Measurements from ENCODE around the gene VGLL3.

VGLL3 gene

DNA sequence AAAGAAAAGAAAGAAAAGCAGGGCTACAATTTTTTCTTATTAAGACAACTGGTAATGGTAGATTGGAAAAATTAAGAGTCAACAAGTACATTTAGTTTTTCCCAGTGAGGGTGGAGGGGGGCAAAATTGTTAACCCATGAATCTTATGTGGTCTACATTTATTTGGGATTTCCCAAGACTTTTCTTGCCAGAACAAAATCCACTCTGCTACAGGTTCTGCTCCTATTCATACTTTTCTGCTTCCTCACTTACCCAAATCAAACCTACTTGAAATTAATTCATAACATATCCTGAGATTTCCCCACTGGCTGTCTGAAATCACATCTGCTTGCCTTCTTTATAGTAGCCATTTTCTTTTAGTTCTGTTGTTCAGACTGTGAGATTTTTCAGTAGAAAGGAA is 41.1 kb downstream of the VGLL3 start:
- H3K4me3 ChIP-seq, result no peak overlapping the region
- TF ChIP-seq Cebpa-rat (IDR thresholded peaks at IDR 0.05), result no peak
- H3K27me3 ChIP-seq, result no peaks in the 10 kb centered on the region
- no peaks in the 10 kb centered on the region for H3K36me3 ChIP-seq
- no peak overlapping the region for H3K9ac ChIP-seq
- no peaks in the 10 kb centered on the region for H4K20me1 ChIP-seq
- no peak overlapping the region for H3K27ac ChIP-seq
- no peaks in the 10 kb centered on the region for H3K9me3 ChIP-seq (replicated peaks in 1 of 11)
- no peak overlapping the region for H3K4me2 ChIP-seq
- H3K4me1 ChIP-seq, result no peaks in the 10 kb centered on the region

DNA sequence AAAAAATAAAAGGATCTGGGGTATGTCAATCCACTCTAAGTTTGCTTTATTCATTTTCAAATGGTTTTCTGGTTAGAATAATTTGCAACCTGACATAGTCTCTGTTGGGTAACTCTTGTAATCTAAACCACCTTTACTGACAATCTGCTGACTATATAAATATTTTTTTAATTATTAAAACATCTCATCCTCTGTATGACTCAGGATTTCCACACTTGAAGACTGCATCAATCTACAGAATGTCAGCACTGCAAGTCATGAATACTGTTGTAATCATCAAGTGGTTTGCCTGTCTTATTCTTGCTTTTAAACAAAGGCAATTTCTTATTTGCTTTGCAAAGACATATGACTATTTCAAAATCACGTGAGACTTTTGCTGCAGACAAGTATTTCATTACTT is 42.1 kb downstream of the VGLL3 start:
- H3K4me2 ChIP-seq, result no peak overlapping the region
- no peaks in the 10 kb centered on the region for H3K27me3 ChIP-seq
- no peaks in the 10 kb centered on the region for H3K36me3 ChIP-seq
- no peak overlapping the region for H3K4me3 ChIP-seq
- no peaks in the 10 kb centered on the region for H4K20me1 ChIP-seq
- no peaks in the 10 kb centered on the region for H3K9me3 ChIP-seq (replicated peaks in 1 of 11)
- no peak overlapping the region for H3K9ac ChIP-seq
- no peaks in the 10 kb centered on the region for H3K4me1 ChIP-seq
- H3K27ac ChIP-seq, result no peak overlapping the region
- TF ChIP-seq Cebpa-rat (IDR thresholded peaks at IDR 0.05), result no peak

DNA sequence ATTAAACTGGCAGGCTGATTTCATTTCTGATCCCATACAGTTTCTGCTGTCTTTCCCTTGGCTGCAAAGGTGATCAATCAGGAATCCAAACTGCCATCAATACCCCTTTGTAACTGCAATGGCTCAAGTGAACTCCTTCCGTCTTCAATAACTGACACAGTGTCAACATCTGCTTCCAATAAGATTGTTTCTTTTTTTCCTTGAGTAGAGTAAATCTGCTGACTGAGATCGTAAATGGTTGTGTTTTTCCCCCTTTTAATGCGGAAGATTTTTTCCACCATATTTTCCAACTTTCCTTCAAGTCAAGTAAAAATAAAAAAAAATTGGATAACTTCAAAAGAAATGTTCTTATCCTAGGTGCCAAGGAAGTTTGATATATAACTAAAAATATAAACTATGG is 48.7 kb downstream of the VGLL3 start:
- H3K27ac ChIP-seq, result no peak overlapping the region
- no peaks in the 10 kb centered on the region for H4K20me1 ChIP-seq
- TF ChIP-seq Cebpa-rat (IDR thresholded peaks at IDR 0.05), result no peak
- no peaks in the 10 kb centered on the region for H3K4me1 ChIP-seq
- no peak overlapping the region for H3K9ac ChIP-seq
- H3K36me3 ChIP-seq, result no peaks in the 10 kb centered on the region
- no peak overlapping the region for H3K4me2 ChIP-seq
- H3K27me3 ChIP-seq, result no peaks in the 10 kb centered on the region
- no peak overlapping the region for H3K4me3 ChIP-seq
- no peaks in the 10 kb centered on the region for H3K9me3 ChIP-seq (replicated peaks in 1 of 11)

DNA sequence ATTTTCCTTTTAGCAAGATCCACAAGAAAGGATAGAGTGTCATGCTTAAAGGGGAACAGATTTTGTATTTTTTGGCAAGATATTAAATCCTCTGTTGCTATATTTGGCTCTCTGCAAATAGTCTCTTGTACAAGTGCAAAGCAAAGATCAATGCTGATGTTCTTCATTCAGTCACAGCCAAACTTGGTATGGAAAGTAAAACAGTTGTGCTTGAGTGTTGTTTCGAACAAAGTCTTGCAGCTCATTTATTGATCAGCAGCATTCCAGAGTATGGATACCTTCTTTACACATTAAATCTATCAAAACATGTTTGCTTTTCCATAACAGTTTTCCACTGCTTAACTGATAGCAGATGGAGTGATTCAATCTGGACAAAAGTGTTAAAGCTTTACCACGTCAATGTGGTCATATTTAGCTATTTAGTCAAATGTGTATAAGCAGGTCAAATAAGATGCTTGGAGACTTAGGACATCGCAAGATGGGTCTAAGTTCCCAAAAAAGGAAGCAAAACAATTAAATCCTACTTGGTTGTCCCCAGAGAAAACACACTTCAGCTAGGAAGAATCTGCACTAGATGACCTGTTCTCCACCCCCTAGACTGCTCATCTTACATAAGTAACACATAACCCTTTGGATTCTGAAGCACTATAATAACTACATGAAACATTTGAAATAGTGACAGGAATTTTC is 52.4 kb downstream of the VGLL3 start:
- Histone ChIP-seq H3K4me3 (no peak overlapping the region), H3K9ac (no peak overlapping the region), H3K9me3 (replicated peaks in 1 of 11) (no peaks in the 10 kb centered on the region), H3K4me1 (no peaks in the 10 kb centered on the region), H4K20me1 (no peaks in the 10 kb centered on the region), H3K4me2 (no peak overlapping the region), H3K36me3 (no peaks in the 10 kb centered on the region), H3K27me3 (no peaks in the 10 kb centered on the region), H3K27ac (no peak overlapping the region)
- no peak for TF ChIP-seq Cebpa-rat (IDR thresholded peaks at IDR 0.05)

DNA sequence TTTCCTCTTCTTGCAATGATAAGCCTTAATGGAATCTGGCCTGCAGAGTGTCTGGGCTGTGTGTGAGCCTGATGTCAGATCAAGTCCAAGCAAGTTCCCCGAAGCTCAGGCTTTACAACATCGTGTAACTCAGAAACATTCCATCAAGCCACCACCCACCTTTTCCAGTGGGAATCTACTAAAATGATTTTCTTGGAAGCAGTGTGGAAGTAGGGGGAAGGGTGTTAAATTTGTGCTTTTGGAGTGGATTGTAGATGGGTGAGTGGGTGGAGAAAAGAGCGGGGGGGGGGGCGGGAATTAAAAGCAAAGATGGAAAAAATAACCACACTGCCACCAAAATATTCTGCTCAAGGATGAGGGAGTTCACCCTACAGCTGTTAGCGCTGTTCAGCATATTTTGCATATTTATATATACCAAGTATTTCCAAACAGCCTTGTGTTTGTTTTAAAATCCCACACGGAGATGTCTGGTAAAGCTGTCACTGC is 53.6 kb downstream of the VGLL3 start:
- TF ChIP-seq Cebpa-rat (IDR thresholded peaks at IDR 0.05), result no peak
- H3K9ac ChIP-seq, result no peak overlapping the region
- no peaks in the 10 kb centered on the region for H3K27me3 ChIP-seq
- no peaks in the 10 kb centered on the region for H3K4me1 ChIP-seq
- H4K20me1 ChIP-seq, result no peaks in the 10 kb centered on the region
- no peak overlapping the region for H3K4me3 ChIP-seq
- H3K9me3 ChIP-seq (replicated peaks in 1 of 11), result no peaks in the 10 kb centered on the region
- no peak overlapping the region for H3K27ac ChIP-seq
- H3K4me2 ChIP-seq, result no peak overlapping the region
- no peaks in the 10 kb centered on the region for H3K36me3 ChIP-seq

DNA sequence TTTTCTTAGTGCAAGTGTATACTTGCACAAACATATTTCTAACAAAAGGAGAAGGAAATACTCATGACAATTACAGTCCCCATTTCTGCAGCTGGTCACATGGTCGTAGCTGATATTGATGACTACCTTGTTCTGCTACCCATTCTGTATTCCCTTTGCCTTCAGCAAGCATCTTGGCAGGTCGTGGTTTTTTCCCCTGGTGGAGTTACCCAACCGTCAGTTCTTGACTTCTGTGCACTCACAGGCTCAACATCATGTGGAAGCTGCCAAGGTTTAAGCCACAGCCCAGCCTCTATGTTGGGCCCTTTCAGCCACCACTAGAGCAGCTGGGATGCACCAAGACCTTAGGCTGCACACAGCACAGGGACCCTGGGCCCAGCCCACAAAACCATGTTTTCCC is 56.1 kb downstream of the VGLL3 start:
- H3K4me3 ChIP-seq, result no peak overlapping the region
- H3K9me3 ChIP-seq (replicated peaks in 1 of 11), result no peaks in the 10 kb centered on the region
- no peaks in the 10 kb centered on the region for H4K20me1 ChIP-seq
- H3K36me3 ChIP-seq, result no peaks in the 10 kb centered on the region
- no peaks in the 10 kb centered on the region for H3K4me1 ChIP-seq
- H3K9ac ChIP-seq, result no peak overlapping the region
- TF ChIP-seq Cebpa-rat (IDR thresholded peaks at IDR 0.05), result no peak
- no peaks in the 10 kb centered on the region for H3K27me3 ChIP-seq
- no peak overlapping the region for H3K4me2 ChIP-seq
- H3K27ac ChIP-seq, result no peak overlapping the region

DNA sequence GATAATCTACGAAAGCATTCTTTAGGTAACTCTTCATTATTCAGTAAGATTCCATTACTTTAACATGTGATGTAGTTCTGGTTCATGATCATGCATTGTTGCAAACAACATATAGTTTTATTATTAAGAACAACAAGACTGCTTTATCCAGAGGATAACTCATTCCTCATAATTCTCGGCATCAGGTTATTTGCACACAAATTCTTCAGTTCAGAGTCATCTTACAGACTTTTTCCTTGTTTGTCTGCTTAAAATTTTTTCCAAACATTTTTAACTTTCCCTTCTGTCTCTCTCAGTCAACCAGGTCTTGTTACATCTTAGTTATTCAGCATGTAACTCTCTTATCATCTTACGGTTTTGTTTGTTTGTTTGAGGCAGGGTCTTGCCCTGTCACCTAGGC is 60.1 kb downstream of the VGLL3 start:
- no peak overlapping the region for H3K9ac ChIP-seq
- H3K27ac ChIP-seq, result no peak overlapping the region
- no peaks in the 10 kb centered on the region for H4K20me1 ChIP-seq
- no peaks in the 10 kb centered on the region for H3K36me3 ChIP-seq
- no peaks in the 10 kb centered on the region for H3K9me3 ChIP-seq (replicated peaks in 1 of 11)
- no peaks in the 10 kb centered on the region for H3K4me1 ChIP-seq
- no peak for TF ChIP-seq Cebpa-rat (IDR thresholded peaks at IDR 0.05)
- H3K4me3 ChIP-seq, result no peak overlapping the region
- no peaks in the 10 kb centered on the region for H3K27me3 ChIP-seq
- no peak overlapping the region for H3K4me2 ChIP-seq

DNA sequence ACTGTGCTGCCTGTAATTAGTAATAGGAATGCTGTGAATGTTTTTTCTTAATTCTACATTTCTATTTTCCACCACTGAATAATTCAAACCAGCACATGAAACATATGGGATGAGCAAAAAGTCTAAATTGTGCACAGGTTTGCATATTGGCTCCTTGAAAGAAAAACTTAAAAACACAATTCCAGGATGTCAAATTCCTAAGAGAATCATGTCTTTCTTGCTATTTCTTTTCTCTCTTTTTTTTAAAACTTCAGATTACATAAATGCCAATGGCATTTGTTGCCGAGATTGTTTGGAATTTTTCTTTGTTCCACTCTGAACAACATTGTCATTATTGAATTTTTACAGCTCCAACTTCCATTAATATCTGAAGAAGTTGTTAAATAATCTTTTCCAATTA is 60.8 kb downstream of the VGLL3 start:
- Histone ChIP-seq H3K4me2 (no peak overlapping the region), H3K36me3 (no peaks in the 10 kb centered on the region), H3K9me3 (replicated peaks in 1 of 11) (no peaks in the 10 kb centered on the region), H3K4me3 (no peak overlapping the region), H3K9ac (no peak overlapping the region), H4K20me1 (no peaks in the 10 kb centered on the region), H3K27me3 (no peaks in the 10 kb centered on the region), H3K4me1 (no peaks in the 10 kb centered on the region), H3K27ac (no peak overlapping the region)
- TF ChIP-seq Cebpa-rat (IDR thresholded peaks at IDR 0.05), result no peak

DNA sequence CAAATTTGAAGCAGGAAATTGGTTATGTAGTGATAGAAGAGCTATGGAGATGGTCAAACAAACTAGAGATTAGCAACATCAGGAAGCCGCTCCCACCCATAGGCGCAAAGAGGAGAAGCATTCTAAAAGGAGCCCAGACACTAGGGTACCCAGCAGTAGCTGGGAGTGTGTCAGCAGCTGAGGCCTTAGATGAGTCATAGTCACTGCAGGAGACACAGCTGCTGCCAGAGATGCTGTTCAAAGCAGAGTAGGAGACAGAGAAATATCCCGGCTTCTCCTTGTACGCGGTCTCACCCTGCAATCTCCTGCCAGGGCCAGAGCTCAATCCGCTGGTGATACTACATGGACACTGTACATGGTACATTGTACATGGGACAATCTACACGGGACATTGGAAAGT is 61.9 kb downstream of the VGLL3 start:
- Histone ChIP-seq H3K4me2 (no peak overlapping the region), H3K4me1 (no peaks in the 10 kb centered on the region), H3K27ac (no peak overlapping the region), H3K36me3 (no peaks in the 10 kb centered on the region), H3K27me3 (no peaks in the 10 kb centered on the region), H3K9me3 (replicated peaks in 1 of 11) (no peaks in the 10 kb centered on the region), H3K9ac (no peak overlapping the region), H4K20me1 (no peaks in the 10 kb centered on the region), H3K4me3 (no peak overlapping the region)
- TF ChIP-seq Cebpa-rat (IDR thresholded peaks at IDR 0.05), result no peak

DNA sequence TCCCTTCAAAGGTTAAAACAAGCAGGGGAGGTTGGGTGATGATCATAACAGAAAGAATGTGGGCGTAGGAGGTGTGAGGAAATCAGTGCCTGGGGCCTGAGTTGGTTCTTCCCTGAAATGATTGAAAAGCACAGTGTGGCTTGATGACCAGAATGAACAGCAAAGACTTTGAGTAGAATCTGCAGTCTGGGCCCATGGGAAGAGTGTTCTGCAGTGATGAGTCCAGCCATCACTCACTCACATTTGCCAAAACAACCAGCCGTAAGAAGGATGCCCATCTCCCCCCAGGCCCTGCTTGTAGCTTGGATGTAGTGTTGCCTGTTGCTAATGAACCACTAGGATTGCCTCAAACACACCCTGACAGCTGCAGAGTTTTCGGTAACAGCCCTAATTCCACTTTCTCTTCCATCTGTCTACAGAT is 67.9 kb downstream of the VGLL3 start:
- no peak overlapping the region for H3K4me2 ChIP-seq
- no peaks in the 10 kb centered on the region for H3K4me1 ChIP-seq
- H3K27ac ChIP-seq, result no peak overlapping the region
- H3K9me3 ChIP-seq (replicated peaks in 1 of 11), result no peaks in the 10 kb centered on the region
- H3K36me3 ChIP-seq, result no peaks in the 10 kb centered on the region
- H3K4me3 ChIP-seq, result no peak overlapping the region
- no peak overlapping the region for H3K9ac ChIP-seq
- TF ChIP-seq Cebpa-rat (IDR thresholded peaks at IDR 0.05), result no peak
- H3K27me3 ChIP-seq, result no peaks in the 10 kb centered on the region
- H4K20me1 ChIP-seq, result no peaks in the 10 kb centered on the region

Data from BLaER1 treated with 17β-estradiol and CSF1 and Interleukin-3, amounts not matched to agents 10 nM and 100 nM (cell line).